Activated CD4-positive, alpha-beta memory T cell treated with anti-CD3 and anti-CD28 coated beads for 36 hours (primary cell): Measurements from ENCODE around the gene CD300E. TPM values are rescaled to one million over a fixed set of nuclear protein-coding genes. Genes with fewer than 3 reads are reported as not detected.
"Not testable (repeated sequence)": the region's sequence is repeated elsewhere in the genome, so short reads cannot be mapped to it uniquely, and the experiment has no call there.

ENCODE experiments used
- CTCF ChIA-PET: fragments of 350-600 bp; sonication (Branson Sonifier 250); formaldehyde crosslinking; loops from one replicate; lab custom pipeline; 2021; ENCODE audit warnings: antibody characterized with exemption, inconsistent platforms; lab: Charles Lee
- POLR2A ChIA-PET: fragments of 350-600 bp; sonication (Branson Sonifier 250); formaldehyde crosslinking; loops from one replicate; lab custom pipeline; 2021; ENCODE audit warnings: antibody characterized with exemption; lab: Charles Lee
- DNase-seq: peaks from one replicate; pipeline ENCODE4 v3.0.0-alpha.2; 2020
- H3K27ac Mint-ChIP-seq: one replicate; pipeline ENCODE4 v1.8.0; 2021; ENCODE audit warnings: mixed read lengths
- H3K27me3 Mint-ChIP-seq: one replicate; pipeline ENCODE4 v1.8.0; 2021; ENCODE audit warnings: mixed read lengths
- H3K36me3 Mint-ChIP-seq: one replicate; pipeline ENCODE4 v1.8.0; 2021; ENCODE audit warnings: mixed read lengths
- H3K4me1 Mint-ChIP-seq: one replicate; pipeline ENCODE4 v1.8.0; 2021; ENCODE audit warnings: low read depth, mixed read lengths
- H3K4me3 Mint-ChIP-seq: one replicate; pipeline ENCODE4 v1.8.0; 2021; ENCODE audit warnings: mild to moderate bottlenecking, mixed read lengths
- H3K9me3 Mint-ChIP-seq: one replicate; pipeline ENCODE4 v1.8.0; 2021; ENCODE audit warnings: mixed read lengths
- intact Hi-C: fragments of 100-400 bp; cut with micrococcal nuclease; formaldehyde crosslinking; loops from one replicate; pipeline ENCODE4 v1.15.1; 2023
- total RNA-seq, 2 experiments: library from RNA; stranded (reverse); gene quantifications; one replicate each; pipeline ENCODE4 v1.2.3, GENCODE V29; 2021

CD300E gene
- total RNA-seq, 2 experiments from 2014 or later = not detected

- intact Hi-C loops = no loop called here
- Mint-ChIP-seq H3K27me3 (peaks cover 22% of the 10 kb centered on the region), H3K4me1 (no peaks in the 10 kb centered on the region), H3K4me3 (no peak overlapping the region), H3K27ac (no peak overlapping the region), H3K36me3 (no peaks in the 10 kb centered on the region), H3K9me3 (no peaks in the 10 kb centered on the region)
- ChIA-PET POLR2A (no interaction called here), CTCF (interaction anchor here (1.3 to 1.6 kb wide), 2 partner anchors 23 to 67 kb away, joined by 3 to 4 read pairs; no protein-coding TSS in a partner anchor)
- DNase-seq = no peak
These were observed 9.8 kb upstream of the CD300E start for GRCh38 chr17:74633326-74633725.

GRCh38 chr17:74632617-74633016 is 9.1 kb upstream of the CD300E start:
- ChIA-PET CTCF (interaction anchor here (1.3 kb wide), 1 partner anchor 24 kb away, joined by 3 read pairs; no protein-coding TSS in a partner anchor), POLR2A (no interaction called here)
- no peaks in the 10 kb centered on the region for H3K36me3 Mint-ChIP-seq
- H3K27me3 Mint-ChIP-seq = peaks cover 22% of the 10 kb centered on the region
- H3K9me3 Mint-ChIP-seq = no peaks in the 10 kb centered on the region
- H3K4me1 Mint-ChIP-seq = no peaks in the 10 kb centered on the region
- H3K27ac Mint-ChIP-seq = no peak overlapping the region
- intact Hi-C loops = no loop called here
- no peak overlapping the region for H3K4me3 Mint-ChIP-seq
- no peak for DNase-seq

DNA sequence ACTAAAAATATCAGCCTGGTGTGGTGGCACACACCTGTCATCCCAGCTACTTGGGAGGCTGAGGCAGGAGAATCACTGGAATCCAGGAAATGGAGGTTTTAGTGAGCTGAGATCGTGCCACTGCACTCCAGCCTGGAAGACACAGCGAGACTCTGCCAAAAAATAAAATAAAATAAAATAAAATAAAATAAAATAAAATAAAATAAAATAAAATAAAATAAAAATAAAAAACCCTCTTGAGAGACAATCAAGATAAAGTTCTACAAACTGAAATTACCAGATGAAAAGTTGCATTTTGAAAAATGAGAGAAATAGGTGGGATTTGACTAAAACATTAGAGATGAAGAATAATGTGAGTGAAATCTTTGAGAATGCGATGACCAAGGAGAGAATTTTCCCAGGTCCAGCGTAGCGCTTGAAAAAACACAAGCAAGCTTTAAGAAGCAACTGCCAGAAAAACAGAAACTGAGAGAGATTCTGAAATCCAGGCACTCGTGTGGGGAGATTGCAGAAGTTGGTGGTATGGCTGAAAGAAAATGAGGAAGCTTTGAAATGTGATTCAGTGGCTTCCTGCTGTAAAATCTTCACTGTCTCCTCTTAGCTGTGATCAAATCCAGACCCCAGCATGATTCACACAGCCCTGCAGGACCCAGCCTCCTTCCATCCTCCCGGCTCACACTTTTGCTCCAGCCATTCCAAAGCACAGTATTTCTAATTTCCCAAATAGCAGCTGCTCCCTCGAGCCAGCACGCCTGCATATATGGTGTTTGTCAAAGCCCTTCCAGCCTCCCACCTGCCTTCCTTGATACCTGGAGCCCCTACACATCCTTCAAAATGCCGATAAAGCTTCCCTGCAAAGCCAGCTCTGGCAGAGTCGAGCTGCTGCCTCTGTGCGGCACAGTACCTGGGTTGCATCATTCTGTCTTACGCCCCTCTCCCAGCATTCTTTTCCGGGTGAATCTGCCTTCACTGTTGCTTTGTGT is 8.2 kb upstream of the CD300E start:
- intact Hi-C loops = no loop called here
- Mint-ChIP-seq H3K4me3 (no peak overlapping the region), H3K27me3 (peaks cover 22% of the 10 kb centered on the region), H3K36me3 (no peaks in the 10 kb centered on the region), H3K27ac (no peak overlapping the region), H3K9me3 (peaks cover 2% of the 10 kb centered on the region), H3K4me1 (no peaks in the 10 kb centered on the region)
- POLR2A ChIA-PET = no interaction called here
- no peak for DNase-seq
- CTCF ChIA-PET = interaction anchor here (1.1 kb wide), 1 partner anchor 25 kb away, joined by 3 read pairs; no protein-coding TSS in a partner anchor

GRCh38 chr17:74630251-74630650 is 6.7 kb upstream of the CD300E start:
- H3K4me3 Mint-ChIP-seq, POLR2A ChIA-PET, H3K27ac Mint-ChIP-seq, intact Hi-C loops, H3K9me3 Mint-ChIP-seq, H3K36me3 Mint-ChIP-seq, CTCF ChIA-PET, H3K4me1 Mint-ChIP-seq, DNase-seq: not testable (repeated sequence)
- peaks cover 30% of the 10 kb centered on the region for H3K27me3 Mint-ChIP-seq

- peaks cover 1% of the 10 kb centered on the region for H3K36me3 Mint-ChIP-seq
- ChIA-PET CTCF (no interaction called here), POLR2A (no interaction called here)
- DNase-seq = no peak
- H3K9me3 Mint-ChIP-seq = peaks cover 6% of the 10 kb centered on the region
- intact Hi-C loops = no loop called here
- no peak overlapping the region for H3K4me3 Mint-ChIP-seq
- H3K4me1 Mint-ChIP-seq = no peaks in the 10 kb centered on the region
- peaks cover 34% of the 10 kb centered on the region for H3K27me3 Mint-ChIP-seq
- no peak overlapping the region for H3K27ac Mint-ChIP-seq
These were observed 2.1 kb upstream of the CD300E start for GRCh38 chr17:74625661-74626060.

- Mint-ChIP-seq H3K27me3 (peaks cover 31% of the 10 kb centered on the region), H3K27ac (no peak overlapping the region), H3K4me3 (no peak overlapping the region), H3K36me3 (peaks cover 1% of the 10 kb centered on the region), H3K4me1 (no peaks in the 10 kb centered on the region), H3K9me3 (peaks cover 6% of the 10 kb centered on the region)
- DNase-seq = no peak
- ChIA-PET CTCF (interaction anchor here (1.2 kb wide), 1 partner anchor 256 kb away, joined by 3 read pairs; no protein-coding TSS in a partner anchor), POLR2A (no interaction called here)
- intact Hi-C loops = no loop called here
These were observed 593 bp upstream of the CD300E start for GRCh38 chr17:74624131-74624530.

- CTCF ChIA-PET = no interaction called here
- H3K4me1 Mint-ChIP-seq = no peaks in the 10 kb centered on the region
- DNase-seq = no peak
- H3K27ac Mint-ChIP-seq = no peak overlapping the region
- H3K9me3 Mint-ChIP-seq = no peaks in the 10 kb centered on the region
- H3K27me3 Mint-ChIP-seq = peaks cover 32% of the 10 kb centered on the region
- POLR2A ChIA-PET = no interaction called here
- H3K4me3 Mint-ChIP-seq = no peak overlapping the region
- intact Hi-C loops = no loop called here
- H3K36me3 Mint-ChIP-seq = no peaks in the 10 kb centered on the region
These were observed 4.4 kb downstream of the CD300E start for GRCh38 chr17:74619077-74619673.

DNA sequence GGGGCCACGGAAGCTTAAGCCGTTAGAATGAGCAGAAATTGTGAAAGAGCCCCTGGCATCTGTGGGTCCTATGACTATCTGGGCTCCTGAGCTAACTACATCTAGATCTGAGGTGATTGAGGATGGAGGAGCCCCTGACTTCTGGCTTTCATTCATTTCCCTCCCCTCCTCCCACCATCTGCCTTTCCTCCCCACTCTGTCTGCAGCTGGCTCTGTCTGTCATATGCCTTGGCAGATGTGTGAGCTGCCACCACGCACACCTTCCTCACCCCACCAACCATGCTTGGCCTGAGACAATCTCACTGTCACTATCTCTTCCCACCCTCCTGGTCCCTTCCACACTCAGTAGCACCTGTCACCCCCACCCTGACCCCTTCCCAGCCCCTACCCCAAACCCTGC is 5.1 kb downstream of the CD300E start:
- H3K4me3 Mint-ChIP-seq = no peak overlapping the region
- ChIA-PET CTCF (no interaction called here), POLR2A (no interaction called here)
- H3K4me1 Mint-ChIP-seq = no peaks in the 10 kb centered on the region
- intact Hi-C loops = no loop called here
- no peaks in the 10 kb centered on the region for H3K36me3 Mint-ChIP-seq
- H3K27ac Mint-ChIP-seq = no peak overlapping the region
- no peaks in the 10 kb centered on the region for H3K9me3 Mint-ChIP-seq
- H3K27me3 Mint-ChIP-seq = peaks cover 28% of the 10 kb centered on the region
- DNase-seq = no peak

GRCh38 chr17:74616696-74617095 is 6.8 kb downstream of the CD300E start:
- ChIA-PET CTCF (no interaction called here), POLR2A (interaction anchor here (0.6 kb wide), 1 partner anchor 171 kb away, joined by 3 read pairs; no protein-coding TSS in a partner anchor)
- Mint-ChIP-seq H3K36me3 (no peaks in the 10 kb centered on the region), H3K4me1 (peaks cover 3% of the 10 kb centered on the region), H3K27me3 (peaks cover 24% of the 10 kb centered on the region), H3K4me3 (no peak overlapping the region), H3K27ac (no peak overlapping the region), H3K9me3 (no peaks in the 10 kb centered on the region)
- intact Hi-C loops = no loop called here
- DNase-seq = no peak

DNA sequence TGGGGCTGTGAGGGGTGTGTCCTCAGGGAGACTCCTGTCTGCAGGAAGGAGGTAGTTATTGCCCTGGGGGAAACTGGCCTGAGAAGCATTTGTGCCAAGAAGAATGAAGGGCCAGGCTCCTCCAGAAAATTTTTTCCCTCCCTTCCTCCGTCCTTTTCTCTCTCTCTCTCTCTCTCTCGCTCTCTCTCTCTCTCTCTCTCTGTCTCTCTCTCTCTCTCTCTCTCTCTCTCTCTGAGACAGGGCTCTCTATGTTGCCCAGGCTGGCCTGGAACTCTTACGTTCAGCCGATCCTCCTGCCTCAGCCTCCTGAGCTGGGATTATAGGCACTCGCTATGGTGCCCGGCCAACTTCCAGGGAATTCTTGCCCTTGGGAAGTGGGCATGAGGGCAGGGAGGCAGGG is 11.5 kb downstream of the CD300E start:
- Mint-ChIP-seq H3K27me3 (peaks cover 23% of the 10 kb centered on the region), H3K36me3 (no peaks in the 10 kb centered on the region), H3K27ac (no peak overlapping the region), H3K4me1 (peaks cover 3% of the 10 kb centered on the region), H3K4me3 (no peak overlapping the region), H3K9me3 (no peaks in the 10 kb centered on the region)
- POLR2A ChIA-PET = no interaction called here
- intact Hi-C loops = no loop called here
- no peak for DNase-seq
- CTCF ChIA-PET = interaction anchor here (1.5 kb wide), 1 partner anchor 45 kb away, joined by 5 read pairs; no protein-coding TSS in a partner anchor

DNA sequence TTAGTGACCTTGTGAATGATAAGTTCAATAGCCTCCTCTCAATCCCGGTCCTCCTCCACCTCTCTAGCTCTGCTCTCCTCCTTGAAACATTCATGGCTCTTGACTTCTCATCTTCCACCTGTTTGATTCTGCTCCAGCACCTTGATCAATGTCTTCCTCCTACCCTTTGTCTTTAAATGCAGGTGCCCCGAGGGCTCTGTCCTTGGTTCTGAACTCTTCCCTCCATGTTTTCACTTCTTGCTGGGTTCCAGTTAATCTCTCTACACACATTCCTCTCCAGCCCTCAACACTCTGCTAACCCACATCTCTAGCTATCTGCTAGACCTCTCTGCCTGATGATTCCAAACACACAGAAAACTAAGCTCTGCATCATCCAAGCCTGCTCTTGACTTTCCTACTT is 13.4 kb downstream of the CD300E start:
- peaks cover 3% of the 10 kb centered on the region for H3K4me1 Mint-ChIP-seq
- H3K27me3 Mint-ChIP-seq = peaks cover 17% of the 10 kb centered on the region
- POLR2A ChIA-PET = no interaction called here
- CTCF ChIA-PET = interaction anchor here (0.5 kb wide), 1 partner anchor 259 kb away, joined by 3 read pairs; no protein-coding TSS in a partner anchor
- DNase-seq = no peak
- no peaks in the 10 kb centered on the region for H3K9me3 Mint-ChIP-seq
- no peak overlapping the region for H3K4me3 Mint-ChIP-seq
- no peaks in the 10 kb centered on the region for H3K36me3 Mint-ChIP-seq
- H3K27ac Mint-ChIP-seq = no peak overlapping the region
- intact Hi-C loops = no loop called here

DNA sequence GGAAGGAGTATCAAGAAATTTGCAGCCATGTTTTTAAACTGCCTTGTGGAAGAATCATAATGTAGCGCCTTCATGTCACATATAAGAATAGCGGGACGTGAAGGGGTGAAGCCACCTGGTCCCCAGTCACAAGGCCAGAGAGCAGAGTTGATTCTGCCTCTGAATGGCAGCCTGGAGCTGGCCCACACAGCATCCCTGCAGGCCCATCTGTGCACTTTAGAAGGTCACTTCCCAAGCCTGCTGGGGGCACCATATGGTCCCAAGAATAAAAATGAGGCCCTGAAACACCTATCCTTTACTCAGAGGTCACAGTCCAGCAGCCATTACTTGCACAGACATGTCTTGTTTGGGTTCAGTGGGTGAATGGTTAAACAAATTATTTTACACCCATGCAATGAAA is 15.0 kb downstream of the CD300E start:
- Mint-ChIP-seq H3K4me3 (no peak overlapping the region), H3K27ac (no peak overlapping the region), H3K36me3 (no peaks in the 10 kb centered on the region), H3K9me3 (no peaks in the 10 kb centered on the region), H3K27me3 (peaks cover 13% of the 10 kb centered on the region), H3K4me1 (peaks cover 3% of the 10 kb centered on the region)
- POLR2A ChIA-PET = no interaction called here
- DNase-seq = no peak
- intact Hi-C loops = no loop called here
- CTCF ChIA-PET = no interaction called here
